ENCODE data around the gene TMPRSS9. TPM values are rescaled to one million over a fixed set of nuclear protein-coding genes. Genes with fewer than 3 reads are reported as not detected.

TMPRSS9 gene
- polyA plus RNA-seq, result not detected

DNA sequence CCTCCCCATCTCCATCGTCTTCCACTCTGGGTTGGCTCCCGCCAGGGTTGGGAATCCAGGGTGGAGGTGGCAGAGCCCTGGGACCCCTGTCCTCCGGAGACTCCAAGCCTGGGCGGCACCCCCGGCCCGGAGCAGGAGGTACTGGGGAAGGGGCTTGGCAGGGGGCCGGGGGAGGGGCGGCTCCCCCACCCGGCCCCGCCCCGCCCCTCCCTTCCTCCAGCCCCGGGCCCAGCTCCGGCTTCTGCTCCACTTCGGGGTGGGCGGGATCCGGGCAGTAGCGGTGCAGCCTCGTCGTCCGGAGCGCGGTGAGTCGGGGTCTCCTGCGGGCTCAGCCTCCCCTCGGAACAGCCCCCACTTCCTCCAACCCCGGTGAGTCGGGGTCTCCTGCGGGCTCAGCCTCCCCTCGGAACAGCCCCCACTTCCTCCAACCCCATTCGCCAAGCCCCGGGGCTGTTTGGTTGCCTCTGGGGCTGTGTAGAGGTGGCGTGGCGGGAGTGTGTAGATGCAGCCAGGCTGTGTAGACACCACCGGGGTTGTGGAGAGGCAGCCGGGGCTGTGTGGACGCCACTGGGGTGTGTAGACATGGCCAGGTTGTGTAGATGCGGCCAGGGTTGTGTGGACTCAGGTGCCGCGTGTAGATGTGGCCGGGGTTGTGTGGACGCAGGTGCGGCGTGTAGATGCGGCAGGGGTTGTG, at the start of gene TMPRSS9:
TMPRSS9 (plus strand) TSS at position 274 of the 694 bp plus-strand sequence. CDS start 29,521 bp downstream, outside the sequence.
- peak within 1 kb of the TSS in 1 of 5 donors; percentile 15 for H3K4me3 Mint-ChIP-seq
- H3K9me3 Mint-ChIP-seq, result no peaks in the 10 kb centered on the region
- H3K27ac Mint-ChIP-seq, result no peak within 1 kb of the TSS
- H3K4me1 Mint-ChIP-seq, result peaks cover 0 to 5% of the 10 kb centered on the region in 2 donors
- no peaks in the 10 kb centered on the region for H3K36me3 Mint-ChIP-seq
- no peak for DNase-seq
- H3K27me3 Mint-ChIP-seq (ENCODE audit: low read depth in 3 of 3), result peaks cover 4 to 9% (median 7%) of the 10 kb centered on the region in 3 donors

DNA sequence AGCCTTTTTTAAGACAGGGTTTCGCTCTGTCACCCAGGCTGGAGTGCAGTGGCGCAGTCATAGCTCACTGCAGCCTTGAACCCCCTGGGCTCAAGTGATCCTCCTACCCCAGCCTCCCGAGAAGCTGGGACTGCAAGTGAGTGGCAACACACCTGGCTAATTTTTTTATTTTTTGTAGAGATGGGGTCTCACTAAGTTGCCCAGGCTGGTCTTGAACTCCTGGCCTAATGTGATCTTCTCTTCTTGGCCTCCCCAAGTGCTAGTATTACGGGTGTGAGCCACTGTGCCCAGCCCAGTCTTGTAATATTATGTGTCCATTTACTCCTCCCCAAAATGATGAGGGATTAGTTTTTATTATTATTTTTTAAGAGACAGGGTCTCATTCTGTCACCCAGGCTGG, 49.0 kb upstream of the TMPRSS9 start:
- Mint-ChIP-seq H3K36me3 (peaks cover 0 to 8% (median 6%) of the 10 kb centered on the region in 3 donors), H3K27ac (no peak overlapping the region), H3K9me3 (peaks cover 0 to 10% (median 7%) of the 10 kb centered on the region in 6 donors), H3K4me1 (peaks cover 7 to 11% of the 10 kb centered on the region in 2 donors), H3K4me3 (no peak overlapping the region), H3K27me3 (ENCODE audit: low read depth in 3 of 3) (peaks cover 25 to 32% (median 26%) of the 10 kb centered on the region in 3 donors)
- DNase-seq, result no peak

DNA sequence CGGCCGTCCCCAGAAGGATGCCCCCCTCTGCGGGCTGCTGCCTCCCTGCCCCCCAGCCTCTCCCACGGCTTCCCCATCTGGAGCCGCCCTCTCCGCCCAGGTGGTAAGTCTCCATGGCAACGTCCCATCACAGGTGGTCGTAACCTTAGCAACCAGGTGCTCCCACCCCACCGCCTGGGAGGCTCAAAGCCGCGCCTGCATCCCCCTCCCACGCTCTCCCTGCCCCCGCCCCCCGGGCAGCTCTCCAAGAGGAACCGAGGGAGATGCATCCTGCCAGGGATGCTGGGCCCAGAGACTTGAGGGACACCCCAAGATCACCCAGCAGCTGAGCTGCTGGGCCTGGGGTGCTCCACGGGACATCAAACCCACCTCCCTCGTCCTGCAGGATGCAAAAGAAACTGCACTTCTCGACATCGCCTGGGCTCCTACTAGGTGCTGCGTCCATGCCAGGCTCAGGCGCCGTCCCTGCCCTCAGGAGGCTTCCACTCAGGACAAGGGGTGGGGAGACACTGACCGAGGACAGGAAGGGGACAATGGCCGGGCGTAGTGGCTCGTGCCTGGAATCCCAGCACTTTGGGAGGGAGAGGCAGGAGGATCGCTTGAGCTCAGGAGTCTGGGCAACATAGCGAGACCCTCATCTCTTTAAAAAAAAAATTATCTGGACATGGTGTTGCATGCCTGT, 47.1 kb upstream of the TMPRSS9 start:
- Mint-ChIP-seq H3K9me3 (peaks cover 0 to 10% (median 7%) of the 10 kb centered on the region in 6 donors), H3K27ac (no peak overlapping the region), H3K27me3 (ENCODE audit: low read depth in 3 of 3) (peaks cover 16 to 24% (median 20%) of the 10 kb centered on the region in 3 donors), H3K4me3 (peak overlapping the region in 1 of 5 donors; percentile 7), H3K4me1 (peaks cover 8 to 11% of the 10 kb centered on the region in 2 donors), H3K36me3 (peaks cover 0 to 8% (median 6%) of the 10 kb centered on the region in 3 donors)
- DNase-seq, result no peak

DNA sequence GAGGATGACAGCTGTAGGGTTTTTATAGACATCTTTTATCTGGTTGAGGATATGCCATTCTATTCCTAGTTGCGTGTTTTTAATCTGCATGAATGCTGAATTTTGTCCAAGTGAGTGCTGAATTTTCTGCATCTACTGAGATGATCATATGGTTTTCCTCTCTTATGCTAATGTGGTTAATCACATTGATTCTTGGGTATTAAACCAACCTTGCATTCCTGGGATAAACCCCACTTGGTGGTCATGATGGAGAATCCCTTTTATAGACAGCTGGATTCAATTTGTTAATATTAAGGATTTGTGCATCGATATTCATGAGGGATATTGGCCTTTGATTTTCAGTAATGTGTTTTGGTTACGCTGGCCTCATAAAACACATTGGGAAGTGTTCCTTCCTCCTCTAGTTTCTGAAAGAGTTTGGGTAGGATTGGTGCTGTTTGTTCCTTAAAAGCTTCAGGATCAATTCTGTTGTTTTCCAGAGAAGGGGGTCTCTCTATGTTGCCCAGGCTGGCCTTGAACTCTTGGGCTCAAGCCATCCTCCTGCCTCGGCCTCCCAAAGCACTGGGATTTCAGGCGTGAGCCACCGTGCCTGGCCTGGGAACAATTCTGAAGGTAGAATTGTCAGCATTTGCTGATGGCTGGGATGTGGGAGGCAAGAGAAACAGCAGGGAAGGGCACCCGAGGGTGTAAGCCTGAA, 44.8 kb upstream of the TMPRSS9 start:
- H3K4me3 Mint-ChIP-seq, result peak overlapping the region in 2 of 5 donors; percentile 27 to 46
- H3K27me3 Mint-ChIP-seq (ENCODE audit: low read depth in 3 of 3), result peaks cover 8 to 12% (median 9%) of the 10 kb centered on the region in 3 donors
- H3K36me3 Mint-ChIP-seq, result peaks cover 0 to 8% (median 6%) of the 10 kb centered on the region in 3 donors
- H3K27ac Mint-ChIP-seq, result no peak overlapping the region
- peaks cover 5 to 8% of the 10 kb centered on the region in 2 donors for H3K4me1 Mint-ChIP-seq
- no peak for DNase-seq
- peaks cover 0 to 10% (median 7%) of the 10 kb centered on the region in 6 donors for H3K9me3 Mint-ChIP-seq

DNA sequence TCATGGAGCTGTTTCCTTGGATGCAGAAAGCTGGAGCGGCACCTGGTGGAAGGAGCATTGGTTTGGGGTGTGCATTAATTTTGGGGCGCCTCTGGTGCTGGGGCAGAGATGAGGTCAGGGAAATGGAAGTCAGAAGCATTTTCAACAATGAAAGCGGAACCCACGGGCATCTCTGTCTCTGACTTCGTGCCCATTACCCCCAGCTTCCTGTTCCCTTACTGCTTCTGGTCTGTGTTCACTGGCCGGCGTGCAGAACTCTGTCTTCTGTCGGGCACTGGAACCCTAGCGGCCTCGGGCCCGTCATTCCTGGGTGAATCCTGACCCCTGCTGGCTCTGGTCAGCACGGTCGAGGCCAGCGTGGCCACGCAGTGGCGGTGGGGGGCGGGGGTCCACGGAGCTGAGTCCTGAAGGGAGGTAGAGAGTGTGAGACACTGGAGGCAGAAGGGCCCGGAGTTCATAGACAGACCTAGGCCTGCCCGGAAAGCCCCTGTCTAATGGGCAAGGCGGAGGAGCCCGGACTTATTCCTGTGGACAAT, 44.2 kb upstream of the TMPRSS9 start:
- Mint-ChIP-seq H3K9me3 (peaks cover 0 to 10% (median 7%) of the 10 kb centered on the region in 6 donors), H3K27me3 (ENCODE audit: low read depth in 3 of 3) (peaks cover 8 to 12% (median 9%) of the 10 kb centered on the region in 3 donors), H3K4me3 (peak overlapping the region in 3 of 5 donors; percentile 1 to 46 (median 15)), H3K4me1 (peaks cover 5 to 8% of the 10 kb centered on the region in 2 donors), H3K36me3 (peaks cover 0 to 8% (median 6%) of the 10 kb centered on the region in 3 donors), H3K27ac (peak overlapping the region in 1 of 6 donors; percentile 66)
- DNase-seq, result peak; percentile 60 to 61 (median 60)

DNA sequence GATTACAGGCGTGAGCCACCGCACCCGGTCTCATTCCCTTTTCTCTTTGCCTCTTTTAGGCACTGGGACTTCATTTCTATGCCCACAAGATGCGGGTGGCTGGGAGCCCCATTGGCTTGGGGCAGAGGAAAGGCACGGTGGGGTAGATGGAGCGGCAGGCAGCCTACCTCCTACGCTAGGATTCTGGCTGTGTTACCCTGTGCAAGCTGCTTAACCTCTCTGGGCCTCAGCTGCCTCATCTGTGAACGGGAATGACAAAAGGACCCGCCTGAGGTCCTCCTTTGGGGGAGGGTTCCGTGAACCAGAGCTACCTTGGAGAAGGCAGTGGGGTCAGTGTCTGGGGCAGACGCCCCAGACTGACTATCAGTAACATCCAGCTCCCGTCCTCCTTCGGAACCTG, 42.8 kb upstream of the TMPRSS9 start:
- no peak overlapping the region for H3K27ac Mint-ChIP-seq
- peaks cover 5 to 8% of the 10 kb centered on the region in 2 donors for H3K4me1 Mint-ChIP-seq
- DNase-seq, result no peak
- peaks cover 6 to 10% (median 8%) of the 10 kb centered on the region in 3 donors for H3K27me3 Mint-ChIP-seq (ENCODE audit: low read depth in 3 of 3)
- peaks cover 0 to 10% (median 7%) of the 10 kb centered on the region in 6 donors for H3K9me3 Mint-ChIP-seq
- H3K4me3 Mint-ChIP-seq, result no peak overlapping the region
- H3K36me3 Mint-ChIP-seq, result peaks cover 0 to 8% (median 6%) of the 10 kb centered on the region in 3 donors

DNA sequence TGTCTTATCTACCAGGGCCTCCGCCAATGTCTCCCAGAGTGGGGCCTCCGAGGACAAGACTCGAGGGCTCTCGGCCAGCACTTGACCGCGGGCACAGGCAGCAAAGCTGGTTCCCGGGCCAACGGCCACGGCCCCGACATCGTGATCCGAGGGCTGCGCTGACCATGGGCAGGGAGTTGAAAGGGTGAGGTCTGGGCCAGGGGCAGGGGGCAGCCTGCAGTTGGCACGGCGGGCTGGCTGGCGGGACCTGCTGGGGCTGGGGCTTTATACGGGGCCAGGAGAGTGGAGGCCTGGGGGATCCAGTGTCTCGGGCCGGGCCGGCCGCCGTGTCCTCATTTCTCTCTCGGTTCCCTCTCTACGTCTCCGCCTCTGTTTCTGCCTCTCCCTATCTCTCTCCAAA, 42.3 kb upstream of the TMPRSS9 start:
- no peak overlapping the region for H3K27ac Mint-ChIP-seq
- H3K4me3 Mint-ChIP-seq, result no peak overlapping the region
- peaks cover 0 to 10% (median 7%) of the 10 kb centered on the region in 6 donors for H3K9me3 Mint-ChIP-seq
- no peak for DNase-seq
- peaks cover 5 to 8% of the 10 kb centered on the region in 2 donors for H3K4me1 Mint-ChIP-seq
- peaks cover 0 to 8% (median 6%) of the 10 kb centered on the region in 3 donors for H3K36me3 Mint-ChIP-seq
- H3K27me3 Mint-ChIP-seq (ENCODE audit: low read depth in 3 of 3), result peaks cover 5 to 10% (median 8%) of the 10 kb centered on the region in 3 donors

DNA sequence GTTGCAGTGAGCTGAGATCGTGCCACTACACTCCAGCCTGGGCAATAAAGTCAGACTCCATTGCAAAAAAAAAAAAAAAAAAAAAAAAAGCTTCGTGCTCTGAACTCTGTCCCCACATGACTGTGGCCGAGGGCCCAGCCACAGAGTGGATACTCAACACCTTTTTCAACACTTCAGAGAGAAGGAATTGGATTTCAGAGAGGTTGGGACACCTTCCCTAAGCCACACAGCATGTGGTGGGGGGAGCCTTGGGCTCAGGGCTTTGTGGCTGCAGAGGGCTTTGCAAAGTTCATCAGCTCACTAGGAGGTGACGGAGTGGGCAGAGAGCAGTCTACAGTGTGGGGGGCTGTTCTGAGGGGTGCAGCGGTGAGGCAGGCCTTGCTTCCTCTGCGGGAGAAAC, 41.1 kb upstream of the TMPRSS9 start:
- Mint-ChIP-seq H3K36me3 (peaks cover 0 to 8% (median 6%) of the 10 kb centered on the region in 3 donors), H3K27me3 (ENCODE audit: low read depth in 3 of 3) (peaks cover 0 to 6% (median 4%) of the 10 kb centered on the region in 3 donors), H3K4me1 (peaks cover 5 to 8% of the 10 kb centered on the region in 2 donors), H3K9me3 (peaks cover 0 to 10% (median 7%) of the 10 kb centered on the region in 6 donors), H3K27ac (no peak overlapping the region), H3K4me3 (no peak overlapping the region)
- no peak for DNase-seq

DNA sequence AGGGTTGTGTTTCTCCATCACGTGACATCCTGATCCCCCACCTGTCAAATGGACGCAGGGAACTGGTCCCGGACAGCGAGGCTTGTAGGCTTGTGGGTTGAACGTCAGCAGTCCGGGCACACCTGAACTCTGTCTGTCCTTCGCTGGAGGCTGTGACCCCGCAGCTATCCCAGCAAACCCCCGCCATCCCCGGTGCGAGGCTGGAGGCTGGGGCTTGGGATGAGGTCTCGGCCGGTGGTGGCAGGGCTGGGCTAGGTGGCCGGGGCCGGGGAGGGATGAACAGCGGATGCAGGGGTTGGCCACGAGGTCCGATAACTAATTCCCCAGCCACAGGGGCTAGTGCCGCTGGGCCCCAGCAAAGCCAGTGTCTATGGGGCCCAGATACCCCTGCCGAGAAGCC, 40.5 kb upstream of the TMPRSS9 start:
- no peak for DNase-seq
- H3K4me1 Mint-ChIP-seq, result peaks cover 5 to 8% of the 10 kb centered on the region in 2 donors
- H3K36me3 Mint-ChIP-seq, result peaks cover 0 to 7% (median 6%) of the 10 kb centered on the region in 3 donors
- no peak overlapping the region for H3K4me3 Mint-ChIP-seq
- H3K9me3 Mint-ChIP-seq, result peaks cover 0 to 10% (median 7%) of the 10 kb centered on the region in 6 donors
- peaks cover 0 to 6% (median 4%) of the 10 kb centered on the region in 3 donors for H3K27me3 Mint-ChIP-seq (ENCODE audit: low read depth in 3 of 3)
- no peak overlapping the region for H3K27ac Mint-ChIP-seq

DNA sequence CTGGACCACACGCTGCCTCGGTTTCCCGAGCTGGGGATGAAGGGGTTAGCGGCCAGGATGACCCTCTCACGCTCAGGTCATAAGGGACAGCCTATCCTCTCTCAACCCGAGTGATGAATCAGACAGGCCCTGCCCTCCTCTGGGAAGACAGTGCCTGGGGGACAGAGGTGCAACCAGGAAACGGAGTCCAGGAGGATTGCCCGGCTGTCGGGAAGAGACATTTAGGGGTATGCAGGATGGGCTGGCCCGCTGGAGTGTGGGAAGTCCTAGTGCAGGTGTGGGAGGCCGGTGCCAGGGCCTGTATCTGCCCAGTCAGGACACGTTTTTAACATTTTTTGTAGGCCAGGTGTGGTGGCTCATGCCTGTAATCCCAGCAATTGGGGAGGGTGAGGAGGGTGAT, 40.0 kb upstream of the TMPRSS9 start:
- no peak for DNase-seq
- Mint-ChIP-seq H3K4me3 (no peak overlapping the region), H3K4me1 (peaks cover 5 to 8% of the 10 kb centered on the region in 2 donors), H3K36me3 (peaks cover 0 to 3% (median 3%) of the 10 kb centered on the region in 3 donors), H3K27me3 (ENCODE audit: low read depth in 3 of 3) (peaks cover 0 to 6% (median 1%) of the 10 kb centered on the region in 3 donors), H3K27ac (no peak overlapping the region), H3K9me3 (peaks cover 0 to 7% (median 3%) of the 10 kb centered on the region in 6 donors)

DNA sequence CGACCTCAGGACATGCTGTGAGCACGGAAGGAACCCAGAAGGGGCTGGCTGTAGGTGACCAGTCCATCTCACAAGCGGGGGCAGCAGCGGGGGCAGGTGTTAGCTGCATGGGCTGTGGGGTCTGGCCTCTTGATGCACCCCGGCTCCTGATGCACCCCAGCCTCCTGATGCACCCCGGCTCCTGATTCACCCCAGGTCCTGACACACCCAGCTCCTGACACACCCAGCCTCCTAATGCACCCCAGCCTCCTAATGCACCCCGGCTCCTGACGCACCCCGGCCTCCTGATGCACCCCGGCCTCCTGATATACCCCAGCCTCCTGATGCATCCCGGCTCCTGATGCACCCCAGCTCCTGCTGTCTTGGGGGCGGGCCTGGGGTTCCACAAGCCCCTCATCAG, 39.1 kb upstream of the TMPRSS9 start:
- H3K27ac Mint-ChIP-seq, result no peak overlapping the region
- peaks cover 6 to 8% of the 10 kb centered on the region in 2 donors for H3K4me1 Mint-ChIP-seq
- no peak for DNase-seq
- no peaks in the 10 kb centered on the region for H3K36me3 Mint-ChIP-seq
- H3K27me3 Mint-ChIP-seq (ENCODE audit: low read depth in 3 of 3), result peaks cover 0 to 2% (median 1%) of the 10 kb centered on the region in 3 donors
- H3K4me3 Mint-ChIP-seq, result no peak overlapping the region
- no peaks in the 10 kb centered on the region for H3K9me3 Mint-ChIP-seq

DNA sequence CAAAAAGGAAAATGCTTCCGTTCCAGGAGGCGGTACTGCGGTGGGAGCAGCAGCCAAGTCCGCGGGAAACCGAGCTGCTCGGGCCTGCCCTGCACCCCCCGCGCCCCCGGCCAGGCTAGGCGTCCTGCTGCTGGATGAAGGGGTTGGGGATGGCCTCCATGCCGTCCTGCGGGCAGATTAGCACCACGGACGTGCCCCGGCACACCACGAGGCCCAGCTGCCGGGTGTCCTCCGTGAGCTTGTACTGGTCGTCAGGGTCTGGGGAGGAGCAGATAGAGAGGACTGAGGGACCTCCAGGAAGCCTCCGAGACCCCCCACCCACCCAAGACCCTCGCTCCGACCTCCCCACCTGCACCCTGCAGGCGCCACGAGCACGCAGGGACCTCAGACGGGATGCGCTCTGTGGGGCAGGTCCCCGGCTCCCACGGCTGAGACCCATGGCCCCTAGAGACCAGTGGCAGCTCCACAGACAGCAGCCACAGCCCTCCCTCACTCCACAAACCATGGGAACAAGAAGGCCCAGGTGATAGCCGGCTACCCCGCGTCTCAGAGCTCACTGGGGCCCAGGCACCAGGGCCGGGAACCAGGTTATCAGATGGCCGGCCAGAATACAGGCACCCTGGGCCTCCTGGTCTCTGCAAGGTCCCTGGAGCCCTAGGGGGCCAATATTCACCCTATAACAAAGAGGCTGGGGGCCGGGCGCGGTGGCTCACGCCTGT, 38.3 kb upstream of the TMPRSS9 start:
- peaks cover 11 to 13% of the 10 kb centered on the region in 2 donors for H3K4me1 Mint-ChIP-seq
- no peaks in the 10 kb centered on the region for H3K36me3 Mint-ChIP-seq
- no peak overlapping the region for H3K4me3 Mint-ChIP-seq
- H3K27me3 Mint-ChIP-seq (ENCODE audit: low read depth in 3 of 3), result peaks cover 0 to 2% (median 2%) of the 10 kb centered on the region in 3 donors
- no peaks in the 10 kb centered on the region for H3K9me3 Mint-ChIP-seq
- DNase-seq, result no peak
- H3K27ac Mint-ChIP-seq, result no peak overlapping the region

DNA sequence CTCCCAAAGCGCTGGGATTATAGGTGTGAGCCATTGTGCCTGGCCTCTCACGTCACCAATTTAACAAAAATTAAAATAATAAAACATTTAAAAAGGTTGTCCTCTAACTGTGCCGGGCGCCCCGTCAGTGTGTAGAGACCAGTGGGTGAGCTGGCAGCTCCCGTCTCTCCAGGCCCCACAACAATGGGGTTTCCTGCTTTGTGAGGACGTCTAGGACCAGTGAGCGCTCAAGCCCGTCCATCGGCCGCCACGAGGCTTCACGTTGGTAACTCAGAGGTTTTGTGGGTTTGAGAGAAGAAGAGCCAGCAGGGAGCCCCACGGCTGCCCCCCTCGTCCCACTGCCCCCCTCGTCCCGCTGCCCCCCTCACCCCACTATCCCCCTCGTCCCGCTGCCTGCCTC, 36.4 kb upstream of the TMPRSS9 start:
- Mint-ChIP-seq H3K4me1 (peaks cover 26 to 31% of the 10 kb centered on the region in 2 donors), H3K9me3 (no peaks in the 10 kb centered on the region), H3K27me3 (ENCODE audit: low read depth in 3 of 3) (peaks cover 2 to 11% (median 6%) of the 10 kb centered on the region in 3 donors), H3K36me3 (no peaks in the 10 kb centered on the region), H3K27ac (no peak overlapping the region), H3K4me3 (no peak overlapping the region)
- DNase-seq, result no peak
